ENCODE measurements around the gene THSD7B. TPM values are rescaled to one million over a fixed set of nuclear protein-coding genes. Genes with fewer than 3 reads are reported as not detected.

THSD7B gene
- total RNA-seq, 1 donor from 2014 or later: 1.2 TPM

DNA sequence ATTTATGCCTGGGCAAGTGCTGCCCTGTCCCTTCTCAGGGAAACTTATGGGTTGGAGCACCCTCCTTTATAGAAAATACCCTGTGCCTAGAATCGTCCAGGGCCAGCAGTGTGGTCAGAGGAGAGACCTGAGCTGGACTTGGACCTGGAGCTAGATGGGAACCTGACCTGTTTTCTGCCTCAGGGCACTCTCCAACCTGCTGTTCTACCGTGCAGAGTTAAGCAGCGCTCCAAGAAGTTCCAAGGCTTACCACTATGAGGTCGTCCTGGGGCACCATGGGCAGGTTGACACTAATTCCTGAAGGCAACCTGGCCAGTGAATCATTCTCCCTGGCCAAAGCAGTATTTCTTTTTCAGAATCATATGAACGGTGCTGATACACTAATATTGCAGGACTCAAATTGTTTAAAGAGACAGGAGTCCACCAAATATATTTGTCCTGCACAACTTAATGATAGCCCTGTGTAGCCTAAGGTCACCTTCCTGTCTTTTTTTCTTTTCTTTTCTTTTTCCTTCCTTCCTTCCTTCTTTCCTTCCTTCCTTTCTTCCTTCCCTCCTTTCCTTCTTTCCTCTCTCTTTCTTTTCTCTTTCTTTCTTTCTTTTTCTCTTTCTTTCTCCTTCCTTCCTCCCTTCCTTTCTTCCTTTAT is 743.5 kb downstream of the THSD7B start:
- H3K4me1 ChIP-seq: peaks cover 17% of the 10 kb centered on the region
- TF ChIP-seq EZH2phosphoT487 (IDR thresholded peaks at IDR 0.05) (no peak), EZH2 (IDR thresholded peaks at IDR 0.05) (no peak)
- TF ChIP-seq, protein P1, sequence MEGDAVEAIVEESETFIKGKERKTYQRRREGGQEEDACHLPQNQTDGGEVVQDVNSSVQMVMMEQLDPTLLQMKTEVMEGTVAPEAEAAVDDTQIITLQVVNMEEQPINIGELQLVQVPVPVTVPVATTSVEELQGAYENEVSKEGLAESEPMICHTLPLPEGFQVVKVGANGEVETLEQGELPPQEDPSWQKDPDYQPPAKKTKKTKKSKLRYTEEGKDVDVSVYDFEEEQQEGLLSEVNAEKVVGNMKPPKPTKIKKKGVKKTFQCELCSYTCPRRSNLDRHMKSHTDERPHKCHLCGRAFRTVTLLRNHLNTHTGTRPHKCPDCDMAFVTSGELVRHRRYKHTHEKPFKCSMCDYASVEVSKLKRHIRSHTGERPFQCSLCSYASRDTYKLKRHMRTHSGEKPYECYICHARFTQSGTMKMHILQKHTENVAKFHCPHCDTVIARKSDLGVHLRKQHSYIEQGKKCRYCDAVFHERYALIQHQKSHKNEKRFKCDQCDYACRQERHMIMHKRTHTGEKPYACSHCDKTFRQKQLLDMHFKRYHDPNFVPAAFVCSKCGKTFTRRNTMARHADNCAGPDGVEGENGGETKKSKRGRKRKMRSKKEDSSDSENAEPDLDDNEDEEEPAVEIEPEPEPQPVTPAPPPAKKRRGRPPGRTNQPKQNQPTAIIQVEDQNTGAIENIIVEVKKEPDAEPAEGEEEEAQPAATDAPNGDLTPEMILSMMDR (IDR thresholded peaks at IDR 0.05): no peak
- Mint-ChIP-seq H3K4me3 (peak overlapping the region; percentile 41), H3K4me1 (peaks cover 11% of the 10 kb centered on the region), H3K27ac (no peak overlapping the region), H3K9me3 (no peaks in the 10 kb centered on the region), H3K36me3 (no peaks in the 10 kb centered on the region), H3K27me3 (ENCODE audit: insufficient read depth, low read depth) (peaks cover 4% of the 10 kb centered on the region)
- H2AFZ ChIP-seq (replicated peaks): no peak overlapping the region
- no peaks in the 10 kb centered on the region for H3K79me2 ChIP-seq (ENCODE audit: low read depth)
- no peak overlapping the region for H3K4me2 ChIP-seq
- no peak overlapping the region for H3K27ac ChIP-seq
- no peaks in the 10 kb centered on the region for H3K9me3 ChIP-seq (ENCODE audit: low read depth)
- no peaks in the 10 kb centered on the region for H3F3A ChIP-seq (ENCODE audit: low read depth)
- H3K9ac ChIP-seq: no peak overlapping the region
- no peaks in the 10 kb centered on the region for H3K27me3 ChIP-seq
- H4K20me1 ChIP-seq (ENCODE audit: low read depth): no peaks in the 10 kb centered on the region
- H3K4me3 ChIP-seq: no peak overlapping the region
- no peak for DNase-seq (ENCODE audit: low spot score)
- no peaks in the 10 kb centered on the region for H3K36me3 ChIP-seq

DNA sequence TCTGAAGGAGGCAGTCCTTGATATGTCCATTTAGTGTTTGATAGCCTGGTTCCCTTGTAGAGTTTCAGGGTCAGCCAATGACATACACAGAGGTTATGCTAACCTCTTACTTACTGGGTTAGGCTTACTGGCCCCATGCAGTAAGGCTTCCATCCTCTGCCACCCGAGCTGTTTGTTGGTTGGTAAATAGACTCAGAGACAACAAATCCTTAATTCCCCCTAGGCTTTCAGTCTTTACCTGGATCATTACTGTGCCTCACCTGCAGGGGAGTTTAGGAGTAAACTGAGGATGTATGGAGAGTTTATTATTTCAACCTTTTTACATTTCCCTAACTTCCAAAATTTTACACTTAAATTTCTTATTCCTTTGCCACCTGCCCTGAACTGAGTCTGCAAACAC is 746.2 kb downstream of the THSD7B start:
- peaks cover 14% of the 10 kb centered on the region for H3K4me1 ChIP-seq
- H3K9me3 ChIP-seq (ENCODE audit: low read depth): no peaks in the 10 kb centered on the region
- Mint-ChIP-seq H3K4me1 (peaks cover 11% of the 10 kb centered on the region), H3K36me3 (no peaks in the 10 kb centered on the region), H3K4me3 (no peak overlapping the region), H3K27ac (no peak overlapping the region), H3K27me3 (ENCODE audit: insufficient read depth, low read depth) (peaks cover 4% of the 10 kb centered on the region), H3K9me3 (no peaks in the 10 kb centered on the region)
- H4K20me1 ChIP-seq (ENCODE audit: low read depth): no peaks in the 10 kb centered on the region
- no peak overlapping the region for H3K4me3 ChIP-seq
- DNase-seq (ENCODE audit: low spot score): no peak
- H3K27ac ChIP-seq: no peak overlapping the region
- TF ChIP-seq EZH2 (IDR thresholded peaks at IDR 0.05) (no peak), EZH2phosphoT487 (IDR thresholded peaks at IDR 0.05) (no peak)
- TF ChIP-seq, protein P1 (IDR thresholded peaks at IDR 0.05): no peak
- H3K27me3 ChIP-seq: no peaks in the 10 kb centered on the region
- H3K36me3 ChIP-seq: no peaks in the 10 kb centered on the region
- no peaks in the 10 kb centered on the region for H3K79me2 ChIP-seq (ENCODE audit: low read depth)
- no peaks in the 10 kb centered on the region for H3F3A ChIP-seq (ENCODE audit: low read depth)
- H2AFZ ChIP-seq (replicated peaks): no peak overlapping the region
- no peak overlapping the region for H3K4me2 ChIP-seq
- no peak overlapping the region for H3K9ac ChIP-seq

DNA sequence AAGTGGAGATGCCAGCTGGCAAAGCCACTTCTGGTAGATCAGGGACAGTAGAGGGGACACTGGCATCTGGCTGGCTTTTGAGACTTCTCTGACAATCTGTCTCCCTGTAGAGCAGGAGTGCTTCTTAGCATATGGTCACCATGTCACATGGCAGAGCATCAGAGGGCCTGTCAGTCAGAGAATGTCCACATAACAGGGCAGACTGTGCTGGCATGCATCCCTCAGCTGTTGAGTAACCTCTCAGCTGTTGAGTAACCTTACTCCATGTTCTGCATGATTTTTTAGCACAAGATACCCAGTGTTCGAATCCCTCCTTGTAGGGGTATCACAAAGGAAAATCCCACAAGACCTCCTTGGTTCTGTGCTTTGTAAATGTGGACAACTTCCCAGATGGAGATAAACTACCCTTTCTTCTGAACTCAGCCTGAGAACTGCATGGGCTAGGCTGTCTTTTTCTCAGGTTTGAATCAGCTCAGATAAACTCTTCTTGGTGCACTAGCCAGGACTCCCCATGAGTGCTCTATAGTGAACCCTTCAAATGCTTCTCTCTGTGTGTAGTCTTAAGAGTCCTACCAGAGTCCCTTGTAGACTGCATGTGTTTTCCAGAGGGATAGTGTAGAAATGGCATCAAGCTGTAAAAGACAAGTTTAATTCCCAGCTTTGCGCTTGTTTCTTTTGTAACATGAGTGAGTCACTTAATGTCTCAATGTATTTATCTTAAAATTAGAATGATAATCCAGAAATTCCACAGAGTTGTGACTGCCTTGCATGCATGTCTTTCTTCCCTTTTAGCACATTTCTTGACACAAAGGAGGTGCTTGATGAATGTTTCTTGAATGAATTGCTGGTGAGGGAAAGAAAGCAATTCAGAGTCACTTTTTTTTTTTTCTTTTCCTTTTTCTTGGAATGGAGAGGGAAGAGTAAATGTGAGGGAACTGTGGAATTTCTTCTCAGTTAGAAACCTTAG is 756.6 kb downstream of the THSD7B start:
- Histone ChIP-seq H3F3A (ENCODE audit: low read depth) (no peaks in the 10 kb centered on the region), H3K36me3 (no peaks in the 10 kb centered on the region), H3K79me2 (ENCODE audit: low read depth) (no peaks in the 10 kb centered on the region), H2AFZ (replicated peaks) (peak overlapping the region; percentile 32), H3K4me1 (peaks cover 6% of the 10 kb centered on the region), H3K4me2 (no peak overlapping the region), H4K20me1 (ENCODE audit: low read depth) (no peaks in the 10 kb centered on the region), H3K27ac (no peak overlapping the region), H3K9me3 (ENCODE audit: low read depth) (no peaks in the 10 kb centered on the region), H3K9ac (no peak overlapping the region), H3K27me3 (no peaks in the 10 kb centered on the region), H3K4me3 (no peak overlapping the region)
- TF ChIP-seq, protein P1 (IDR thresholded peaks at IDR 0.05): no peak
- no peak for TF ChIP-seq EZH2phosphoT487 (IDR thresholded peaks at IDR 0.05)
- TF ChIP-seq EZH2 (IDR thresholded peaks at IDR 0.05): no peak
- Mint-ChIP-seq H3K27me3 (ENCODE audit: insufficient read depth, low read depth) (peaks cover 2% of the 10 kb centered on the region), H3K9me3 (no peaks in the 10 kb centered on the region), H3K4me1 (no peaks in the 10 kb centered on the region), H3K4me3 (no peak overlapping the region), H3K27ac (no peak overlapping the region), H3K36me3 (no peaks in the 10 kb centered on the region)
- DNase-seq (ENCODE audit: low spot score): no peak

All from neural progenitor cell (in vitro differentiated cells).